HG02642 (cell line): Measurements from ENCODE around the gene TENT5C.

Source experiments
- ATAC-seq: cut with Tn5 transposase; IDR thresholded peaks from one replicate; pipeline ENCODE4 v1.9.1; 2021; ENCODE audit warnings: mild to moderate bottlenecking; ENCODE audit not compliant: unreplicated experiment, poor library complexity

The TENT5C gene

GRCh38 chr1:117669572-117669971 lies 63.7 kb downstream of the TENT5C start:
- ATAC-seq = no peak

GRCh38 chr1:117670976-117671780 lies 65.3 kb downstream of the TENT5C start:
- no peak for ATAC-seq

- ATAC-seq = no peak
These were observed 66.1 kb downstream of the TENT5C start for GRCh38 chr1:117671781-117672501.

- no peak for ATAC-seq
These were observed 66.9 kb downstream of the TENT5C start for GRCh38 chr1:117672756-117673155.

- ATAC-seq = no peak
These were observed 67.6 kb downstream of the TENT5C start for GRCh38 chr1:117673405-117673804.

- no peak for ATAC-seq
These were observed 68.9 kb downstream of the TENT5C start for GRCh38 chr1:117674521-117675400.

- no peak for ATAC-seq
These were observed 70.1 kb downstream of the TENT5C start for GRCh38 chr1:117675907-117676430.

GRCh38 chr1:117676615-117677130 lies 70.8 kb downstream of the TENT5C start:
- no peak for ATAC-seq
